Kidney epithelial cell (primary cell): ENCODE results near the gene HNRNPH2. TPM values are rescaled to one million over a fixed set of nuclear protein-coding genes. Genes with fewer than 3 reads are reported as not detected.

Source experiments
- DNase-seq: peaks from one replicate; pipeline ENCODE4 v3.0.0-alpha.2; 2010; ENCODE audit warnings: low read depth
- H3K27me3 ChIP-seq: 2 replicates; pipeline ENCODE4 v1.6.0; 2011; ENCODE audit warnings: low read length; ENCODE audit not compliant: control insufficient read depth, insufficient read depth
- H3K36me3 ChIP-seq: 2 replicates; pipeline ENCODE4 v1.5.1; 2011; ENCODE audit warnings: low read length; ENCODE audit not compliant: control insufficient read depth, insufficient read depth
- H3K4me3 ChIP-seq: 2 replicates; pipeline ENCODE4 v1.5.1; 2011; ENCODE audit warnings: low read depth, mild to moderate bottlenecking, control low read depth, low read length
- total RNA-seq: library from RNA; depleted of rRNA; stranded (reverse); fragments of >200 nt; gene quantifications from 2 replicates; pipeline ENCODE4 v1.2.3, GENCODE V29; 2015
- TF ChIP-seq, protein P1 (sequence below): IDR thresholded peaks from 2 replicates; pipeline ENCODE4 v1.5.1; 2011; ENCODE audit warnings: mild to moderate bottlenecking, moderate library complexity, low read length, control low read depth, inconsistent platforms; ENCODE audit not compliant: insufficient read depth, poor library complexity, severe bottlenecking

HNRNPH2 gene
- total RNA-seq, 1 donor from 2014 or later, result 51.1 TPM

- TF ChIP-seq, protein P1, sequence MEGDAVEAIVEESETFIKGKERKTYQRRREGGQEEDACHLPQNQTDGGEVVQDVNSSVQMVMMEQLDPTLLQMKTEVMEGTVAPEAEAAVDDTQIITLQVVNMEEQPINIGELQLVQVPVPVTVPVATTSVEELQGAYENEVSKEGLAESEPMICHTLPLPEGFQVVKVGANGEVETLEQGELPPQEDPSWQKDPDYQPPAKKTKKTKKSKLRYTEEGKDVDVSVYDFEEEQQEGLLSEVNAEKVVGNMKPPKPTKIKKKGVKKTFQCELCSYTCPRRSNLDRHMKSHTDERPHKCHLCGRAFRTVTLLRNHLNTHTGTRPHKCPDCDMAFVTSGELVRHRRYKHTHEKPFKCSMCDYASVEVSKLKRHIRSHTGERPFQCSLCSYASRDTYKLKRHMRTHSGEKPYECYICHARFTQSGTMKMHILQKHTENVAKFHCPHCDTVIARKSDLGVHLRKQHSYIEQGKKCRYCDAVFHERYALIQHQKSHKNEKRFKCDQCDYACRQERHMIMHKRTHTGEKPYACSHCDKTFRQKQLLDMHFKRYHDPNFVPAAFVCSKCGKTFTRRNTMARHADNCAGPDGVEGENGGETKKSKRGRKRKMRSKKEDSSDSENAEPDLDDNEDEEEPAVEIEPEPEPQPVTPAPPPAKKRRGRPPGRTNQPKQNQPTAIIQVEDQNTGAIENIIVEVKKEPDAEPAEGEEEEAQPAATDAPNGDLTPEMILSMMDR, result no peak
- H3K27me3 ChIP-seq, result no peaks in the 10 kb centered on the region
- H3K36me3 ChIP-seq, result no peaks in the 10 kb centered on the region
- no peak overlapping the region for H3K4me3 ChIP-seq
- no peak for DNase-seq
These were observed 39.2 kb upstream of the HNRNPH2 start for GRCh38 chrX:101368800-101369199.

GRCh38 chrX:101369687-101370086 is 38.3 kb upstream of the HNRNPH2 start:
- no peak for DNase-seq
- no peak overlapping the region for H3K4me3 ChIP-seq
- H3K36me3 ChIP-seq, result no peaks in the 10 kb centered on the region
- TF ChIP-seq, protein P1, result no peak
- no peaks in the 10 kb centered on the region for H3K27me3 ChIP-seq

GRCh38 chrX:101370888-101371504 is 37.0 kb upstream of the HNRNPH2 start:
- no peaks in the 10 kb centered on the region for H3K36me3 ChIP-seq
- no peak for DNase-seq
- TF ChIP-seq, protein P1, result no peak
- H3K4me3 ChIP-seq, result no peak overlapping the region
- H3K27me3 ChIP-seq, result no peaks in the 10 kb centered on the region

GRCh38 chrX:101377547-101377946 is 30.5 kb upstream of the HNRNPH2 start:
- DNase-seq, result no peak
- Histone ChIP-seq H3K27me3 (no peaks in the 10 kb centered on the region), H3K4me3 (no peak overlapping the region), H3K36me3 (no peaks in the 10 kb centered on the region)
- TF ChIP-seq, protein P1, result no peak

DNA sequence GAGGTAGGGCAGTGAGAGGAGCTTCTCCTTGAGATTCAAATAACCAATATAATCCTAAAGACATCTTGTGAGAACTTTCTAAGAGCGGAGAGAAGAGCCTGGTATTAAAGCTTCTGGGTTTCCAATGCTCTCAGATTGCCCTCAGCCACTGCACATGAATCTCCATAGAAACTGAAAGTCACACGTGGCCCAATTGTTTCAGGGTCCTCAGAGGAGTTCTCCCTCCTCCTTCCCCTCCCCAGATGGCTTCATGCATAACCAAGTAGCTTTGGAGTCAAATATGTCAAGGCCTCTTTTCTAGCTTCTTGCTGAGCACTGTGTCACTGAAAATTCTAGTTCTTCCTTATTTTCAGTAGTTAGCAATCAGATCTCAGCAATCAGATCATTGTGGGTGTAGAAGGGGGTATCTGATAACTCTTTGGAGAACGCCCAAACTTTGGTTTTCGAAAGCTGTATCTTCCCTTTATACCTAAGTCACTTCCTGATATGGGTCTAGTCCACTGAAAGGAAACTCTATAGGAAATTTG is 24.3 kb upstream of the HNRNPH2 start:
- H3K27me3 ChIP-seq, result no peaks in the 10 kb centered on the region
- DNase-seq, result no peak

More for the DNA sequence above, 24.3 kb upstream of the HNRNPH2 start:
- Histone ChIP-seq H3K4me3 (no peak overlapping the region), H3K36me3 (no peaks in the 10 kb centered on the region)
- TF ChIP-seq, protein P1, result no peak
